ENCODE data around the gene ELK4.

The ELK4 gene

DNA sequence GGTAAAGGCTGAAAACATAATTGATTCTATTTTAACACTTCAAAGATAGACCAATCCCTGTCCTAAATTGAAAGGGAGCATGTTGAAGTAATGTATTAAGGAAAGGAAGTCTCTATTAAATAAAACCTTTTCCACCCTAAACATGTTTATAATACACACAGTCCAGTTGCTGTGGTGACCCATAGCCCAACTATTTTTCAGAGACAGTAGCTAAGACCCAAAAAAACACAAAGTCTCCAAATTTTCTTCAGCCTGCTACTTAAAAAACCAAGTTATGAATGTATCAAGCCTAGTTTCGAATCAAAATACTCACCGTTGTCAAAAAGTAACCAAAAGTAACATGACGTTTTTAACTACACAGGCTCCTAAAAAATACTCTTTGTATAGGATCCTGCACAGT, 1.6 kb downstream of the ELK4 start:
- peak; percentile 32 for DNase-seq (ENCODE audit: low spot score)

DNA sequence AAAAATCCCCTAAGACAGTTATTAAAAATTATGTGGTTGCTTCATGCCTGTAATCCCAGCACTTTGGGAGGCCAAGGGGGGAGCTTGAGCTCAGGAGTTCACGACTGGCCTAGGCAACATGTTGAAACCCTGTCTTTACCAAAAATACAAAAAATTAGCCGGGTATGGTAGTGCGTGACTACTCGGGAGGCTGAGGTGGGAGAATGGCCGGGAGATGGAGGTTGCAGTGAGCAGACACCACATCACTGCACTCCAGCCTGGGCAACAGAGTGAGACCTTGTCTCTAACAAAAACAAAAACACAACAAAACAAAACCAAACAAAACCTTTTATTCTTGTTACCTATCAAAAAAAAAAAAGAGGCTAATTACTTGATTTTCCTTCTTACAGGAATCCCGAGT, 2.1 kb downstream of the ELK4 start:
- no peak for DNase-seq (ENCODE audit: low spot score)

- no peak for DNase-seq (ENCODE audit: low spot score)
Measured at GRCh38 chr1:205627956-205628355, 3.9 kb downstream of the ELK4 start.

DNA sequence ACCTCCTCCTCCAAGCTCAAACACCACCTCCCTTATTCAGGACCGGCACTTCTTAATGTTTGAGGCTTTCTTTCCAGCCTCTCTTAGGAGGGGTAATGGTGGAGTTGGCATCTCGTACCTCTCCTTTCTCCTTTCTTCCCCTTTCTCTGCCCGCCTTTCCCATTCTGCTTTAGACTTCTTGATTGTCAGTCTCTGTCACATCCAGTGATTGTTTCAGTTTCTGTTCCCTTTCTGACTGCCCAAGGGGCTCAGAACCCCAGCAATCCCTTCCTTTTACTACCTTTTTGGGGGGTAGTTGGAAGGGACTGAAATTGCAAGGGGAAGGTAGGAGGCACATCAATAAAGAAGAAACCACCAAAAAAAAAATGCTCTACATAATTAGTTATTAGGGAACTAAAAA, 5.6 kb downstream of the ELK4 start:
- DNase-seq (ENCODE audit: low spot score) = no peak

DNA sequence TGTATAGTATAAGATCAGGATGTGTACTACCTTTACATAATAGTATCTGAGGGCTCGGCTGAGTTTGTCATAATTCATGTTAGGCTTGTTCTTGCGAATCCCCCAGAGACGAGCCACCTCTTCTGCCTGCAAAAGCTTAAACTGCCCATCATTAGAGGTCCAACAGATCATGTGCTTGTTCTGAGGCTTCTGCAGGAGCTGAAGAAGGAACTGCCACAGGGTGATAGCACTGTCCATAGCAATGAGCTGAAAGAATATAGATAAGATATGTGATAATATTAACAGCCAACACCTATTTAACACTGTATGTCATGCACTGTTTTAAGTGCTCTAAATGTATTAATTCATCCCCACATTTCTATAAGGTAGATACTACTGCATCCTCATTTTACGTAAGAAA, 8.2 kb downstream of the ELK4 start:
- DNase-seq (ENCODE audit: low spot score) = no peak

GRCh38 chr1:205620269-205620668, 11.5 kb downstream of the ELK4 start:
- no peak for DNase-seq (ENCODE audit: low spot score)

DNA sequence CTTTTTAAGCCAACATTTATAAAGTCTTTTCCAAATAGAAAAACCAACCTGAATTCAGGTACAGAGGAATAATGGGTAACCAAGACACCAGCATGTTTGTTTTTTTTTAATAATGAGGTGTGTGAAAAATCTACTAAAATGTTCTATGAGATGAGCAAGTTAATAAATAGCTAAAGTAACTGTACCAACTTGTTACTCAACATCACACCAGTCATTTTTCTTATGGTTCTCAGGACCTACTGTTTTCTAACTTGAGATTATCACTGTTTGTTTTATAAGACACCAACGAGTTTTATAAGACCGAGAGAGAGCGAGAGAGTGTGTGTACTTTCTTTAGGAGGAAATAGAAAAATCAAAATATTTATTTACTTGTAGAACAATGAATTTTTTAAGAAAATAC, 12.4 kb downstream of the ELK4 start:
- no peak for DNase-seq (ENCODE audit: low spot score)

GRCh38 chr1:205616563-205617293, 15.1 kb downstream of the ELK4 start:
- DNase-seq (ENCODE audit: low spot score) = no peak

DNA sequence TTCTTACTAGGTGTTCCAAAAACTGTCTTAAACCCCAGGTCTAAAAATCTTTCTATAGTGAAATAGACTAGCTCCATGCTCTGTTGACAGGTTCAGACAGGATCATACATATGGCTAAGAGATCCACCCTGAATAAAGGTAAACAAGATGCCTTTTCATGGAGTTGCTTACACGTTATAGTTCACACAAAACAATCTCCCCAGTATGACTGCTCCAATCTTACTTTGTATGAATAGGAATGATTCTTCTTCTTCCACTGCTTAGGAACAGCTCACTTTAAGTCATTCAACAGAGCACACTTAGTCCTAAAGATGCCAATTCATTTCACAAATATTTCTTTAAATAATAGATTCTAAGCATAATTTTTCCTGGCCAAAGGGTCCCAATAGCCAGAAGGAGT, 16.0 kb downstream of the ELK4 start:
- DNase-seq (ENCODE audit: low spot score) = no peak

DNA sequence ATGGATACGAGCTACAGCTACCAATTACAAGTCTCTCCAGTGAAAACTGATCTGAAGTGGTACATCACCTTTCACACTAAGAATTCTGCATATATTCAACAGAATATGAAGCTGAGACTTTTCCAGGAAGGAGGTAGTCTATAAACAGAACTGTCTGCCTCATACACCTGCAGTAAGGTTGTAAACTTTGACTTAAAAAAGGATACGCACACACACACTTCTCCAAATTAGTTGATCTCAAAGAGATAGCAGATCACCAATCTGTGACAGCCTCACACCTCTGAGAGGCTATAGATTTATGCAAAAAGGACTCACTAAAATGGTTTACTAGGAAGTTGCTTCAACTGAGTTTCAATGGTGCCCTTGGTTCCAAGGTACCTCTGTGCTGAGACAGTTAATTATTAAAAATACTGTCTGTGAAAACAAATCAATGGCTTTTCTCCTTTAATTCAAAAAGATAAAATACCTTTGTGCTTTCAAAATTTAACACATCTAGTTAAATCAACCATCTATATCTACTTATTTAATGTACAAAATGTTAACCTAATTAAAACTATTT, 17.9 kb downstream of the ELK4 start:
- DNase-seq (ENCODE audit: low spot score) = no peak

GRCh38 chr1:205612556-205612955, 19.3 kb downstream of the ELK4 start:
- no peak for DNase-seq (ENCODE audit: low spot score)

DNA sequence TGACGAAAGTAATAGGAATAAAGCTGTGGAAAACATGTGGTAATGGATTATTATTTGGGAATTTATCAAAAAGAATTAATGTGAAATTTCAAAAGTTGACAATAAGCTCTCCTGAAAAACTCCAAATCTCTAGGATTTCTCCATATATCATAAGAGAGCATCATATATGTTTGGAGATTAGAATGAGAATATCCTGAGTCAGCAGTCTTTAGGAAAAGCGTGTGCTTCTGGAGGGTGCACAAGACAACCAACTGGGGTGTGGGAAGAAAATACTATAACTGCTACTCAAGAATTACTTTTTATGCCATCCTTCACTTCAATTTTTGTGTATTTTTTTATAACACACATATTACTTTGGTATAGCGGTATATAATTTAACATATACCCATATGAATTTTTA, 19.7 kb downstream of the ELK4 start:
- no peak for DNase-seq (ENCODE audit: low spot score)

DNA sequence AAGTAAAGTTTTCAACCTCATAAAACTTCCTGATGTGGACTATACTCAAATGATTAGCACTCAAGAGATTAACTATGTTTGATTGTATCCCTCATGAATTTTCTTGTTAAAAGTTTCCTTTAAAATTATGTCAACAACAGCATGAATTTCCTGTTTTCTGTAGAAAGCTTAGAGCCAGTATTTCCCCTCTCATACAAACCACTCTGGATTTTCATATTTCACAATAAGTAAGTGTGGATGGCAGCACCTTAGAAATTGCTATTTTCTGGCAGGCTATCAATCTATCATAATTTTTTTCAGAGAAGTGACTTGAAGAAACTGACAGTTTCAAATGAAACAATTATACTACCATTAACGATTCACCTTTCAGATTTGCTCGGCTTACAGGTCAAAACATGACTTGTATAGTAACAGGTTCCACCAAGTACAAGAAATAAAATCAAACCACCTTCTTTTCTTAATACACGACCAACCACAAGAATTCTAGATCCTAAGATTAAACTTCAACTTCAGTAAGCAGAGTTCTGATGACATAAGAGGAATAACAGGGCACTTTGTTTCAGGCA, 20.8 kb downstream of the ELK4 start:
- DNase-seq (ENCODE audit: low spot score) = no peak

GRCh38 chr1:205610036-205610435, 21.8 kb downstream of the ELK4 start:
- no peak for DNase-seq (ENCODE audit: low spot score)

DNA sequence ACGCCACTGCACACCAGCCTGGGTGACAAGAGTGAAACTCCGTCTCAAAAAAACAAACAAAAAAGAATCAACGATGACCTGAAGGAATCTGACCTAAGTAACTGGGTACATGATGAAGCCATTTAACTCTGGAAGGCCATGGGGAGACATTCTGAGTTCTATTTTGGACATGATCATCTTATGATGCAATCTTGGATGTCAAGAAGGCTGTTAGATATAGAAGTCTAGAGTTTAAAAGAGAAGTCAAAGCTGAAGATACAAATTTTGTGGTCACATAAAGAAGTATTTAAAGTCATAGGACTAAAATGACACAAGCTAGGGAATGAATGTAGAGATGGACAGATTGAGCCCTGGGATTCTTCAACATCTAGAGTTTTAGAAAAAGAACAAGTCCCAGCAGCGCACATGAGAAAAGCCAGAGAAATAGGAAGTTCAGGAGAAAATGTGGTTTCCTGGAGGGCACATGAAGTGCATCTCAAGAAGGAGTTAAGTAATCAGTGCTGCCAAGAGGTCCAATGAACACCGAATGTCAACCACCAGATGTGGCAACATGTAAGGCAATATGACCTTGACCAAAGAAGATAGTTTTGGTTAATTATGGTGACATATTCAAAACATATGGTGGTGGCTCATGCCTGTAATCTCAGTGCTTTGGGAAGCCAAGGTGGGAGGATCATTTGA, 26.8 kb downstream of the ELK4 start:
- DNase-seq (ENCODE audit: low spot score) = no peak

DNA sequence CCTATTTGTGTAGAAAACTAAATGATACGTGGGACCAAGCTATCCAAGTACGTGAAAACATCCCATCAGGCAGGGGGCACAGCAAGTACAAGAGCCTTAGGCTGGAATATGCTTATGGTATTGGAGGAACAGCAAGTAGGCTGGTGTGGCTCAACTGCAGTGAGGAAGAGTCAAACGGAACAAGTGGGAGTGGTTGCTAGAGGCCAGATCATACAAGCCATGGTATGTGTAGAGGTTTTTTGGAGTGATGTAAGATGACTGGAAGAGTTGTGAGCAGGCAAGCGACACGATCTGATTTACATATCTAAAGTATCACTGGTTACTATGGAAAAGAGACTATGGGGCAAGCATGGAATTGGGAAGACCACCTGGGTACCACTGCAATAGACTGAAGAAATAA, 27.8 kb downstream of the ELK4 start:
- DNase-seq (ENCODE audit: low spot score) = no peak

DNA sequence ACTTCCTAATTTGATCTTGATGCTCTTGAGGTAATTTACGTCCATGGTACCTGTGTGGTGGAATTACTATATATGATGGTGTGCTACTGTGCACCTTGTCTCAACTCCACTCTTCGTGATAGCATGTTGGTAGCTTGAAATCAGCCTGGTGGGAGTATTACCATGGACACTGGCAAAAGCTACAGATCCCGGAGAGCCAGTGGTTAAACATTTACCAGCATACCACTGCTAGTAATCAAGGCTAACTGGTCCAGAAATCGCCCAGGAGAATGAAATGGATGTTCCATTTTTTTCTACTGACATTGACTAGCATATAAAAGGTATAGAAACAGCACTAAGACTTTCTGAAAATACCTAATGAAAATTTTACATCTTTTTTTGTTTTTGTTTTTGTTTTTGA, 30.6 kb downstream of the ELK4 start:
- no peak for DNase-seq (ENCODE audit: low spot score)

DNA sequence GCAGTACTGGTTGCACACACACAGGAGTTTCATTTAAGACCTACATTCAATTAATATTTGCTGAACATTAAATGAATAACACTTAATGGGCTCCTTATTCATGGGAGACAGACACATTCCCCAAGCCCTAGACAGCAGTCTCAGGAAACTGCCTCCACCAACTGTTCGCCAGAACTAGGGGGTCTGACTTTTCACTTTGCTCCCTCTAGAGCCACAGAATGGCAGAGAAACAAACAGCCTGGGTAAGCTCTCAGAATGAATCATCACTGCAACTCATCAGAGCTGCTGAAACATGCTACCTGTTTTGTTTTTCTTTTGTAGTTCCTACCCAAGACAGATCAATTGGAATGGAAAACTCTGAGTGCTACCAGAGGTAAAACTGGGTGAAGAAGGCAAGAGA, 31.7 kb downstream of the ELK4 start:
- DNase-seq (ENCODE audit: low spot score) = peak; percentile 18

DNA sequence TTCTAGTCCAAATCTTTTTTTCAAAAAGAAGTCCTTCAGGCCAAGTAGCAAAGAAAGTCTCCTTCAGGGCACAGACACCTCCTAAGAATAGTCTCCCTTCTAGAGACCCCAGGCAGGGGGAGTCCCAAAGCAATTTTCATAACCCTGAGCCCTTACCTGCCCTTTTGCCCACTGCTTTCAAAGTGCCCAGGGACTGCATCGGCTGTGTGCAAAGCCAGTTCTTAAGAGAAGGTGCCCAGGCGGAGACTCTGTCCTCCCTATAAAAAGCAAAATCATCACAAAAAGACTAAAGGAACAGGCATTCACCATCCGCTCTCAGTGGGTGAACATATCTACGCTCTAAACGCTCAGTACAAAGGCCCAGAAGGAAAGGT, 32.2 kb downstream of the ELK4 start:
- no peak for DNase-seq (ENCODE audit: low spot score)

GRCh38 chr1:205598841-205599668, 32.8 kb downstream of the ELK4 start:
- DNase-seq (ENCODE audit: low spot score) = no peak

DNA sequence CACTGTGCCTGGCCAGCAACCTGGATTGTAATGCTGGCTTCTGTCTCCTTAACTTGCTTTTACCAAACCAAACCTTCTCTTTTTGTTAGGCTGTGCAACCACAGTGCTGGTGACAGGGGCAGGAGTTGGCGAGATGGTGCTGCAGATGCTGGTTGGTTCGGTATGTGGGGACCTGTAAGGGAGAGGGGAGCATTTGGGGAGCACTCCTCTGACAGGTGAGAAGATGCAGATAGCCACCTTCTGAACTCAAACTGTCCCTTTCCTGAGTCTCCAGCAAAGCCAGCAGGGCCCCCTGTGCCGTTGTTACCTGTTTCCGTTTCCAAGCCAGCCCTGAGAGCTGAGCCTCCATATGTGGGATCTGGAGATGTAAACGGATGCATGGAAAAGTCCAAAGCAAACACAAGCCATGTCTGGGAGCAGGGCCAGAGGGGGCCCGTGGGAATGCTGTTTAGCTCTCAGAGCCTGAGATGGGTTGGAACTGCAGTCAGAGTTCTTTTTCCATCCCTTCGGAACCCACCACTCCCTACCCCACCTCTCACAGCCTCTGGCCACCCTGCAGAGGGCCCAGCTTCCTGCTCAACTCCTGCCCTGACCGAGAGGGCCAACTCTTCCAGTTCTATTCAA, 34.0 kb downstream of the ELK4 start:
- no peak for DNase-seq (ENCODE audit: low spot score)

GRCh38 chr1:205596876-205597275, 34.9 kb downstream of the ELK4 start:
- DNase-seq (ENCODE audit: low spot score) = no peak

Measured in AG20443 (cell line).